HG03039 (cell line): ENCODE results near the gene AIM2.

Experiments
- ATAC-seq: cut with Tn5 transposase; IDR thresholded peaks from one replicate; pipeline ENCODE4 v1.9.1; 2021; ENCODE audit warnings: mild to moderate bottlenecking, moderate library complexity; ENCODE audit not compliant: unreplicated experiment

The AIM2 gene

GRCh38 chr1:159023723-159024122 lies 52.8 kb downstream of the AIM2 start:
- no peak for ATAC-seq

GRCh38 chr1:159015440-159015909 lies 61.1 kb downstream of the AIM2 start:
- peak; percentile 97 for ATAC-seq

GRCh38 chr1:159014851-159015250 lies 61.7 kb downstream of the AIM2 start:
- no peak for ATAC-seq

GRCh38 chr1:159014003-159014571 lies 62.5 kb downstream of the AIM2 start:
- ATAC-seq: no peak

- ATAC-seq: no peak
Measured at GRCh38 chr1:159012495-159012894, 64.1 kb downstream of the AIM2 start.
